Stimulated activated naive CD4-positive, alpha-beta T cell treated with Interleukin-2 at 50 U/mL for 16 hours (primary cell): ENCODE results near the gene ACACB.

Experiments
- DNase-seq: peaks from one replicate; lab custom pipeline; 2025; lab: John Stamatoyannopoulos, UW

Gene ACACB

GRCh38 chr12:109174468-109174867 lies 58.1 kb downstream of the ACACB start:
- no peak for DNase-seq

GRCh38 chr12:109178532-109178931 lies 62.1 kb downstream of the ACACB start:
- DNase-seq, result no peak

GRCh38 chr12:109179927-109180326 lies 63.5 kb downstream of the ACACB start:
- no peak for DNase-seq

GRCh38 chr12:109182041-109182839 lies 65.9 kb downstream of the ACACB start:
- no peak for DNase-seq

GRCh38 chr12:109185441-109185840 lies 69.1 kb downstream of the ACACB start:
- DNase-seq, result no peak

- DNase-seq, result no peak
Measured at GRCh38 chr12:109186993-109187653, 70.7 kb downstream of the ACACB start.

GRCh38 chr12:109188108-109188712 lies 71.8 kb downstream of the ACACB start:
- DNase-seq, result no peak

- no peak for DNase-seq
Measured at GRCh38 chr12:109189291-109189690, 72.9 kb downstream of the ACACB start.

- DNase-seq, result no peak
Measured at GRCh38 chr12:109191621-109192250, 75.3 kb downstream of the ACACB start.

- DNase-seq, result no peak
Measured at GRCh38 chr12:109192358-109192757, 76.0 kb downstream of the ACACB start.

GRCh38 chr12:109193896-109194295 lies 77.5 kb downstream of the ACACB start:
- no peak for DNase-seq

GRCh38 chr12:109196332-109196731 lies 79.9 kb downstream of the ACACB start:
- DNase-seq, result no peak

GRCh38 chr12:109197327-109197726 lies 80.9 kb downstream of the ACACB start:
- DNase-seq, result no peak

GRCh38 chr12:109199324-109199723 lies 82.9 kb downstream of the ACACB start:
- DNase-seq, result no peak

GRCh38 chr12:109200825-109201495 lies 84.6 kb downstream of the ACACB start:
- DNase-seq, result no peak

- no peak for DNase-seq
Measured at GRCh38 chr12:109201496-109201885, 85.1 kb downstream of the ACACB start.

- no peak for DNase-seq
Measured at GRCh38 chr12:109202770-109203169, 86.4 kb downstream of the ACACB start.

GRCh38 chr12:109203480-109203879 lies 87.1 kb downstream of the ACACB start:
- DNase-seq, result no peak

GRCh38 chr12:109209082-109209481 lies 92.7 kb downstream of the ACACB start:
- DNase-seq, result no peak

- DNase-seq, result no peak
Measured at GRCh38 chr12:109212460-109213115, 96.2 kb downstream of the ACACB start.

GRCh38 chr12:109214131-109214530 lies 97.7 kb downstream of the ACACB start:
- no peak for DNase-seq

- no peak for DNase-seq
Measured at GRCh38 chr12:109218996-109219395, 102.6 kb downstream of the ACACB start.
